Activated T-cell treated with anti-CD3 and anti-CD28 coated beads, Interleukin-2, amount 50 U/mL, for 48 hours (primary cell): Measurements from ENCODE around the gene BCL2A1.
"Not testable (repeated sequence)": the region's sequence is repeated elsewhere in the genome, so short reads cannot be mapped to it uniquely, and the experiment has no call there.

ENCODE experiments used
- DNase-seq, 2 experiments: peaks; one replicate each; pipeline ENCODE4 v3.0.0-alpha.2; 2020

BCL2A1 gene

GRCh38 chr15:79919749-79920511 lies 51.1 kb downstream of the BCL2A1 start:
- no peak for DNase-seq

GRCh38 chr15:79919090-79919748 lies 51.8 kb downstream of the BCL2A1 start:
- no peak for DNase-seq

DNA sequence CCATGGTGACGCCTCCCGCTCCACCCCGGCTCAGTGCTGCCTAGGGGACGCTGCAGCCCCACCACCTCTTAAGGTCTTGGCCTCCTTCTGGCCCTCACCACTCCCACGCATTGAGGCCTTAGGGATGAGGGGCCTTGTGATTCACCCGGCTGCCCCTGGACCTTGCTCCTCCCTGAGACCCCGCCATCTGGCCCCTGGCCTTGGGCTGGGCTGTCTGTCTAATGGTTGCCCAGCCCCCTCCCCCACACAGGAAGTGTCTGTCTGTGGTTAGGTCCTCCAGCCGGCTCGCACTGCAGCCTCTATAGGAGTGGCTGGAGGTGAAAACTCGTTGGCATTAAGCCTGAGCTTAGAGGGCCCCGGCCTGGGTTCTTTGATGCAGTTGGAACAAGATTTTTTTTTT lies 52.7 kb downstream of the BCL2A1 start:
- DNase-seq = no peak

GRCh38 chr15:79916502-79917132 lies 54.4 kb downstream of the BCL2A1 start:
- DNase-seq = no peak

GRCh38 chr15:79915776-79916501 lies 55.1 kb downstream of the BCL2A1 start:
- not testable (repeated sequence) for DNase-seq

DNA sequence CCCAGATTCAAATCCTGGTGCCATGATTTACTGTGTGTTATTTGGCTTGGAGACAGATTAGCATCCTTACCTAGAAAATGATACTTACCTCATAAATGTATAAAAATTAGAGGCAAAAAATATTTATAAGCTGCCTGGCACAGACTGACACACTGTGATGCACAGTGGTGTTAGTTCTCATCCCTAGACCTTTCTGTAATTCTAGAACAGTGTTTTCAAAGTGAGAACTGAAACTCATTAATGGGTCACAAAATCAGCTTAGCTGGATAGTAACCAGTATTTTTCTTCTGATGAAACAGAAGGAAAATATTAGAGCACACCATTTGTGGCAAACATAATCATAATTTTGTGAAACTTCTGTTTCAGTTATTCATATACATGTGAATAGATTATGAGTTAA lies 56.3 kb downstream of the BCL2A1 start:
- DNase-seq = no peak
